Astrocyte of the cerebellum (primary cell): ENCODE data around the gene DCAKD.

Experiments
- DNase-seq: peaks from one replicate; pipeline ENCODE4 v3.0.0-alpha.2; 2011; ENCODE audit warnings: low read depth
- H3K4me3 ChIP-seq: 2 replicates; pipeline ENCODE4 v1.5.1; 2011; ENCODE audit warnings: mild to moderate bottlenecking, low read depth, low read length, moderate library complexity
- in situ Hi-C: cut with HindIII; loops from 2 replicates; pipeline ENCODE4 v1.10.0; 2017; ENCODE audit warnings: low sequenced_read_pairs
- TF ChIP-seq, protein P1 (sequence below): IDR thresholded peaks from 2 replicates; pipeline ENCODE4 v1.5.1; 2012; ENCODE audit warnings: low read length, low read depth, moderate library complexity, mild to moderate bottlenecking; ENCODE audit errors: missing control alignments

The DCAKD gene

DNA sequence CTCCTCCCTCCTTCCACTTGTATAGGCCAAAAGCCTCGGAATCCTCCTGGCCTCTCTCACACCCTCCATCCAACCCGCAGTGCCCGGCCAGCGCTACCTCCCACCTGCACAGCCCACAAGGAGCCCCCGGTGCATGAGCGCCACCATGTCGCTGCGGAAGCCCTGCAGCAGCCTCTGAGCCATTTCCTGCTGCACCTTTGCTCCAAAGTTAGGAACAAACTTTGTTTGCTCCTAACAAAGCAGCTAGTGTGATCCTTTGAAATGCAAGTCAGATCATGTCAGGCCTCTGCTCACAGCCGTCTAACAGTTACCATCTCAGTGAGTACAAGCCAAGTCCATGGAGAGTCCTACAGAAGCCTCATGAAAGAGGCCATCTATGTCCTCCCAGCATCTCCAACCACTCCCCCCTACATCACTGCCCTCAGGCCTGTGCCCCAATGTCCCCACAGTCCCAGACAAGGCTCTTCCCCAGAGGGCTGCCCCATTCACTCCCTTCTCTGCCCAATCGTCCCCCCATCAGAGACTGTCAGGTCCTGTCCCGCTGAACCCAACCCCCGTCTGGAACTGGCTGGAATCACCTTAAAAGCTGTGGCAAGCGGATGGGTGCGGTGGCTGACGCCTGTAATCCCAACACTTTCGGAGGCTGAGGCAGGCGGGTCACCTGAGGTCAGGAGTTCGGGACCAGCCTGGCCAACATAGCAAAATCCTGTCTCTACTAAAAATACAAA, 7.5 kb downstream of the DCAKD start:
- no peak overlapping the region for H3K4me3 ChIP-seq
- in situ Hi-C loops = no loop called here

DNA sequence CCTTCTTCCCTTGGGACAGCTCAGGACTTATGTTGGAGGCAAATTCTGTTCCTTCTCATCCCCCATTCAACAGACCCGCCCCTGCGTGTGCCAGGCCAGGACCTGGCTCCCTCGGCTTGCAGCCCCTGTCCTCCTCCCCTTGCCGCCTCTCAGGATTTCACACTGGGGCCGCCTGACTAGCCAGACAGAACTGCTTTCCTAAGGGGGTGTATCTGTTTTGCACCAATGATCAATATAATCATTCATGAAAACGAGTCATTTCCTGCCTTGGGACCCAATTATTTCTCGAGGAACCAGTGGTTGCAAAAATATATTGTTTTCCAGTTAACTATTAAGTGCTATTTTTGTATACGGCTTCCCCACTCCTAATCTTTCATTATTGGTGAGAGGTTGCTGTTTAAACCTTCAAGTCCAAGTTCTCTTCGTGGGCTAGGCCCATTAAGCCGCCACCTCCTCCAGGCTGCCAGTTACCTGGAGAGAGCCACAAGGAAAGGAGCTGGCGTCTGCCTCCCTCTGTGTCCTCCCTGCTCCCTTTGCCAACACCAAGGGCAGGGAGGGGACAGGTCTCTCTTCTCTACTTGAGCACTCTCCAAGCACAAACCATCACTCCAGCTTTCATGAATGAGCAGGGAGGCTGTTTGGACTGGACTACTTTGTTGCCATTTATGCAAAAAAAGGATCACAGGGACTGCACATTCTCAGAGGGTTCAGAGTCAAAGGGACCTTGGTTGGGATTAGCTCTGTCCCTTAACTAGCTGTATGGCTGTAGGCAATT, 8.9 kb downstream of the DCAKD start:
- TF ChIP-seq, protein P1, sequence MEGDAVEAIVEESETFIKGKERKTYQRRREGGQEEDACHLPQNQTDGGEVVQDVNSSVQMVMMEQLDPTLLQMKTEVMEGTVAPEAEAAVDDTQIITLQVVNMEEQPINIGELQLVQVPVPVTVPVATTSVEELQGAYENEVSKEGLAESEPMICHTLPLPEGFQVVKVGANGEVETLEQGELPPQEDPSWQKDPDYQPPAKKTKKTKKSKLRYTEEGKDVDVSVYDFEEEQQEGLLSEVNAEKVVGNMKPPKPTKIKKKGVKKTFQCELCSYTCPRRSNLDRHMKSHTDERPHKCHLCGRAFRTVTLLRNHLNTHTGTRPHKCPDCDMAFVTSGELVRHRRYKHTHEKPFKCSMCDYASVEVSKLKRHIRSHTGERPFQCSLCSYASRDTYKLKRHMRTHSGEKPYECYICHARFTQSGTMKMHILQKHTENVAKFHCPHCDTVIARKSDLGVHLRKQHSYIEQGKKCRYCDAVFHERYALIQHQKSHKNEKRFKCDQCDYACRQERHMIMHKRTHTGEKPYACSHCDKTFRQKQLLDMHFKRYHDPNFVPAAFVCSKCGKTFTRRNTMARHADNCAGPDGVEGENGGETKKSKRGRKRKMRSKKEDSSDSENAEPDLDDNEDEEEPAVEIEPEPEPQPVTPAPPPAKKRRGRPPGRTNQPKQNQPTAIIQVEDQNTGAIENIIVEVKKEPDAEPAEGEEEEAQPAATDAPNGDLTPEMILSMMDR = no peak
- no peak overlapping the region for H3K4me3 ChIP-seq
- DNase-seq = no peak
- in situ Hi-C loops = no loop called here

More for the DNA sequence above, 7.5 kb downstream of the DCAKD start:
- TF ChIP-seq, protein P1 = no peak
- no peak for DNase-seq

DNA sequence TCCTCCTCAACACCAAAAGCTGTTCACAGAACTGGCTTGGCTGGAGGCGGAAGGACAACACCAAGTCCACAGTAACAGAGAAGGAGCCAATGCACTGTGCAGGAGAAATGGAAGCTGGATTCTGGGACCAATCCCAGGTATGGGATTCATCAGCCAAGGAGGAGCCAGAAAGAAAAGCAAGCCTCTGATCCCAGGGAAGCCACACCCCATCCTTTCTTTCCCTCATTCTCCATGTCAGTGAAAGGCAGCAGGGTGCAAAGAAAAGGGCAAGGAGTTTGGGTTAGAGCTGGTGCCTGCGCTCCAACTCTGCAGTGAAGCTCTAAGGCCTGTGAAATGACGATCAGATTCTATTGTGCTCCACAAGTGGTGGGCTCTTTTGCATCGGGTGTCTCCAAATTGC, 11.0 kb downstream of the DCAKD start:
- TF ChIP-seq, protein P1 = no peak
- in situ Hi-C loops = no loop called here
- no peak overlapping the region for H3K4me3 ChIP-seq
- DNase-seq = no peak

DNA sequence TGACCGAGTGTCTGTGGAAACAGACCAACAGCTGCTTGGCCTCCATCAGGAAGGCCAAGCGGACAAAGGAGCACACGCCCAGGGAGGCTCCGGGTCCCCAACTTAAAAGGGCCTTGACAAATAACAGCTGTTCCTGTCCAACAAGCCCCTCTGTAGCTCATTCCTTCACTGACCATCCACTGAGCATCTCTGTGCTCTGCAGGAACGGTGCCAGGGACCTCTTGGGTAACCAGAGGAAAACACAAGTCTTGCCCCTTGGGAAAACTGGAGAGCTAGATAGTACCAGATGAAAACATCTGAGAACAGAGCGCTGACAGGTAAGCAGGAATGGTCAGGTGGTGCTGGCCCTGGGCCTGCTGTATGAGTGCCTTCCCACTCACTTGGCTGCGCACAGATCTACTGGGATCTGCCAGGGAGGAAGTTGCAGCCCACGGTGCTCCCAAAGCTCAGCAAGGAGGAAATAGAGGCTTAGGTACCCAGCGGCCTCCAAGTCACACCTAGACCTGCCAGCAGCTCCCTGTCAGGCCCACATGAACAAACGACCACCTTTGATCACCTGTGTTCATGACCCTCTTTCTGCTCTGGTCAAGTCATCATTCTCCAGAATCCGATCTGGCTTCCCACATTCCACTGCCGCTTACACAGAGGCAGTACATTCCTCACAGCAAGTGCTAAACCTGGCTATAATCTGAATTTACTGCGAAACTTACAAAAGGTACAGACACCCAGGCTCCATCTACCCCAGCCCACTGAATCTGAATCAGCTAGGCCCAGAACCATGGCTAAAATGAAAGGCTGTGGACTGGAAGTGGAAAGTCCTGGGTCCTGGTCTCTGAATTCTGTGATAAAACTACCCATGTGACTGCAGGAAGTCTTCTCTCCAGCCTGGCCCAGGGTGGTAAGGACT, 12.5 kb downstream of the DCAKD start:
- in situ Hi-C loops = no loop called here
- DNase-seq = no peak
- TF ChIP-seq, protein P1 = no peak
- no peak overlapping the region for H3K4me3 ChIP-seq

DNA sequence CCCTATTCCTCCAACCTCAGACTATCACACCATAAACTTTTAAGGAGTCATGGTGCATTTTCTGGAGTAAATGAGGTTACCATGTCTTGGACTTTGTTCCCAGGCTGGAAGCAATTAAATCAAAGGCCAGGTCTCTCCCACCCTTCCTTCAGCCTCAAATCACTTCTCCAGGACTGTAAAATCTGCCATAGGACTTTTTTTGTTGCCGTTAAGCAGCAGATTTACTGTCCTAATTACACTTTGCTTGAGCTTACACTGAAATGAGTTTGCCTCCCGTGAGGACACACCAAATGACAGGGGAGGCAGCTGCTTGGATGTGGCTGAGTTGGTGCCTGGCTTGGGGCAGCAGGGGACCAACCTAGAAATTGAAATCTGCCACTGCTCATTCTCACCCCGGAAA, 14.7 kb downstream of the DCAKD start:
- DNase-seq = no peak
- no peak overlapping the region for H3K4me3 ChIP-seq
- in situ Hi-C loops = no loop called here
- TF ChIP-seq, protein P1 = no peak

DNA sequence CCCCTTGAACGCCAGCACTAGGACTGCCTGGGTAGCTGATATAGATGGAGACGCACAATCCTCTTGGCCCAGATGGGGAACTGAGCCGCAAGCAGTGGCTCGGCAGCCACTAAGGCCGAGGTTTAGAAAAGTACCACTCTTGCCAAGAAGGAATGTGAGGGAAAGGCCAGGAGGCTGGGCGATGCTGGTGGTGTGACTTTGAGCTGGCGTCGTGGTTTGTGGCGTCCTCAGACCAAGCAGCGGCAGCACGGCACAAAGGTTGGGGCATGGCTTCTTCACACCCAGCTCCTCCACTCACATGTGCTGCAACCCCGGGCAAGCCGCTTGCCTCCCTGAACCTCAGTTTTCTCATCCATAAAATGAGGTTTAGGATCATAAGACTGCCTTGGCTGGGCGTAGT, 15.6 kb downstream of the DCAKD start:
- no peak overlapping the region for H3K4me3 ChIP-seq
- TF ChIP-seq, protein P1 = no peak
- in situ Hi-C loops = no loop called here
- no peak for DNase-seq
